HEK293T (cell line): ENCODE data around the gene ARMC6.

Experiments
- CTCF ChIA-PET: fragments of 350-600 bp; formaldehyde crosslinking; extraction: SDS; loops from one replicate; lab custom pipeline; 2021; ENCODE audit warnings: antibody characterized with exemption, inconsistent platforms; lab: Yijun Ruan, JAX
- POLR2A ChIA-PET: fragments of 350-600 bp; formaldehyde crosslinking; extraction: SDS; loops from one replicate; lab custom pipeline; 2020; ENCODE audit warnings: antibody characterized with exemption, inconsistent platforms; lab: Yijun Ruan, JAX
- DNase-seq: peaks from one replicate; pipeline ENCODE4 v3.0.0; 2012; ENCODE audit warnings: mixed read lengths; ENCODE audit errors: extremely low spot score
- ARNT ChIP-seq: fragments of 450-650 bp; IDR thresholded peaks from 2 replicates; pipeline ENCODE4 v1.6.1; 2017; ENCODE audit warnings: mild to moderate bottlenecking
- BHLHE40 ChIP-seq: fragments of 450-650 bp; IDR thresholded peaks from 2 replicates; pipeline ENCODE4 v1.6.1; 2016; ENCODE audit warnings: mild to moderate bottlenecking, moderate library complexity, borderline replicate concordance
- CTBP1 ChIP-seq: fragments of 450-650 bp; IDR thresholded peaks from 2 replicates; pipeline ENCODE4 v1.6.1; 2016; ENCODE audit warnings: borderline replicate concordance
- ELF4 ChIP-seq: fragments of 450-650 bp; IDR thresholded peaks from 2 replicates; pipeline ENCODE4 v1.6.1; 2017; ENCODE audit warnings: antibody characterized with exemption
- FOXA1 ChIP-seq: fragments of 450-650 bp; IDR thresholded peaks from 2 replicates; pipeline ENCODE4 v1.6.1; 2016; ENCODE audit warnings: mild to moderate bottlenecking
- FOXK2 ChIP-seq: fragments of 450-650 bp; IDR thresholded peaks from 2 replicates; pipeline ENCODE4 v1.6.1; 2016; ENCODE audit warnings: mild to moderate bottlenecking
- FOXM1 ChIP-seq: fragments of 450-650 bp; IDR thresholded peaks from 2 replicates; pipeline ENCODE4 v1.6.1; 2017; ENCODE audit warnings: mild to moderate bottlenecking, borderline replicate concordance
- HDGF ChIP-seq: fragments of 450-650 bp; IDR thresholded peaks from 2 replicates; pipeline ENCODE4 v1.6.1; 2017; ENCODE audit warnings: antibody characterized with exemption, borderline replicate concordance
- L3MBTL2 ChIP-seq: fragments of 450-650 bp; conservative IDR thresholded peaks from 2 replicates; pipeline ENCODE4 v1.6.1; 2016; ENCODE audit warnings: mild to moderate bottlenecking
- LEF1 ChIP-seq: fragments of 450-650 bp; IDR thresholded peaks from 2 replicates; pipeline ENCODE4 v1.6.1; 2017; ENCODE audit warnings: mild to moderate bottlenecking, borderline replicate concordance
- NFRKB ChIP-seq: fragments of 450-650 bp; IDR thresholded peaks from 2 replicates; pipeline ENCODE4 v1.6.1; 2016; ENCODE audit warnings: mild to moderate bottlenecking, moderate library complexity
- PKNOX1 ChIP-seq: fragments of 450-650 bp; IDR thresholded peaks from 2 replicates; pipeline ENCODE4 v1.6.1; 2016
- SP1 ChIP-seq: fragments of 450-650 bp; IDR thresholded peaks from 2 replicates; pipeline ENCODE4 v1.6.1; 2017
- SUZ12 ChIP-seq: fragments of 450-650 bp; IDR thresholded peaks from 2 replicates; pipeline ENCODE4 v1.6.1; 2016; ENCODE audit warnings: mild to moderate bottlenecking
- TARDBP ChIP-seq: fragments of 450-650 bp; IDR thresholded peaks from 2 replicates; pipeline ENCODE4 v1.6.1; 2016
- ZNF384 ChIP-seq: fragments of 450-650 bp; IDR thresholded peaks from 2 replicates; pipeline ENCODE4 v1.6.1; 2016

Gene ARMC6

DNA sequence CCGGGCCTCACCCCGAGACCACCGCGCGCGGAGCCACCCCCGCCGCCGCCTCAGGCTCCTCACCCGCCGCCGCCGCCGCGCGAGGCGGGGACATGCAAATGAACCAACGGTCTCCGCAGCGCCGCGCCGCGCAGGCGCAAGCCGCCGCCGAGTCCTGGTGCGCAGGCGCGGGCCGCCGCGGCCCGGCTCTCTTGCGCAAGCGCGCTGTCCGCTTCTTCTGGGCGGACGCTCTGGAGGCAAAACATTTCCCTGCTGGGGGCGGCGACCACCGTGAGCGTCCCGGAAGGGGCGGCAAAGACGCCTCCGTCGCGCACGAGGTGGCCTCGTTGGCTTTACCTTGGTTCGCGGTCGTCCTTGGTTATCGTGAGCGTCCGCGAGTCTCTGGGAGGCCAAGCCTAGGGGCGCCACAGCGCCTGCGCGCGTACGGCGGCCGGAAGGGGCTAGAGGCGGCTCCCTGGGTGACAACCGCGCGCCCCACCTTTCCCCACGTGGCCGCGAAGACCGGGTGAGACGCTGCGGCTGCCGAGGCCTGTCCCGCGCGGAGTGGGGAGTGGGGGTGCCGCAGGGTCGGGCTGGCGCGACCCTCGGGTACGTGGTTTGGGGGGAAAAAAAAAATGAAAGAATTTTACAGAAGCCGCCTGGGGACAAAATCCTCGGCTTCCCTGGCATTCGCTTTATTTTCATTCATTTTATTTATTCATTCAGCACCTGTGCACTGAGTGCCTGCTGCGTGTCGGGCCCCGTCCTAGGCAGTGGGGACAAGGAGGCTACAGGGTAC is at the start of gene ARMC6, which contains the start of gene SUGP2:
Gene ARMC6 (plus strand): TSS at position 178 of the 778 bp plus-strand sequence. CDS start 607 bp downstream, outside the sequence.
Gene SUGP2 (minus strand): TSS at position 92 of the 778 bp plus-strand sequence. CDS start 2,446 bp downstream, outside the sequence.
- CTCF ChIA-PET: no interaction called here
- peak; percentile 99 for DNase-seq
- TF ChIP-seq L3MBTL2 (peak; percentile 99), HDGF (no peak)
- POLR2A ChIA-PET: no interaction called here

DNA sequence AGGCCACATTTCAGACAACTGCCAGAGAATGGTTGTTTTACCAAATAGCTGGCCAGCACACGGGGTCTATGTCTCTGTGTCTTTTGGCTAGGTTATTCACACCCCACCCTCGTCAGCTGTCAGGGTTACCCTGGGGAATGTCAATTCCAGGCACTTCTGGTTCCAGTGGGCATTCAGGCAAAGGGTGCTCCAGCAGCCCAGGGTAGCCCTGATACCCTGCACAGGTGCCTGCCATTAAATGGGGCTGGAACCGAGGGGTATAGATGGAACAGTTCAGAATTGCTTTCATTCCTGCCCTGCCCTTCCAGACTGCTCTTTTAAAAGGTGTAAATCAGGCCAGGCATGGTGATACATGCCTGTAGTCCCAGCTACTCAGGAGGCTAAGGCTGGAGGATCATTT is 49.2 kb upstream of the ARMC6 start:
- TF ChIP-seq L3MBTL2 (no peak), NFRKB (no peak), LEF1 (no peak), PKNOX1 (no peak), ZNF384 (no peak), BHLHE40 (no peak), SUZ12 (no peak), CTBP1 (no peak), HDGF (no peak), TARDBP (no peak), FOXK2 (no peak), ELF4 (no peak), ARNT (no peak), FOXM1 (no peak), FOXA1 (no peak), SP1 (no peak)
- DNase-seq: no peak
- POLR2A ChIA-PET: interaction anchor here (1.1 kb wide), 1 partner anchor 65 kb away, joined by 3 read pairs; the partner anchor contains the start of gene DDX49
- CTCF ChIA-PET: interaction anchor here (1.1 kb wide), 1 partner anchor 29 kb away, joined by 3 read pairs; no protein-coding TSS in a partner anchor

- TF ChIP-seq SUZ12 (no peak), FOXK2 (no peak), HDGF (no peak), CTBP1 (no peak), TARDBP (no peak), L3MBTL2 (no peak), ARNT (no peak), ELF4 (no peak), FOXA1 (no peak), ZNF384 (no peak), FOXM1 (no peak), BHLHE40 (no peak), LEF1 (no peak), PKNOX1 (no peak), SP1 (no peak), NFRKB (no peak)
- ChIA-PET CTCF (interaction anchor here (2.7 kb wide), 1 partner anchor 11 kb away, joined by 11 read pairs; no protein-coding TSS in a partner anchor), POLR2A (interaction anchor here (1.1 kb wide), 1 partner anchor 66 kb away, joined by 3 read pairs; the partner anchor contains the start of gene DDX49)
- DNase-seq: no peak
Measured at GRCh38 chr19:18985257-18985656, 48.1 kb upstream of the ARMC6 start.

DNA sequence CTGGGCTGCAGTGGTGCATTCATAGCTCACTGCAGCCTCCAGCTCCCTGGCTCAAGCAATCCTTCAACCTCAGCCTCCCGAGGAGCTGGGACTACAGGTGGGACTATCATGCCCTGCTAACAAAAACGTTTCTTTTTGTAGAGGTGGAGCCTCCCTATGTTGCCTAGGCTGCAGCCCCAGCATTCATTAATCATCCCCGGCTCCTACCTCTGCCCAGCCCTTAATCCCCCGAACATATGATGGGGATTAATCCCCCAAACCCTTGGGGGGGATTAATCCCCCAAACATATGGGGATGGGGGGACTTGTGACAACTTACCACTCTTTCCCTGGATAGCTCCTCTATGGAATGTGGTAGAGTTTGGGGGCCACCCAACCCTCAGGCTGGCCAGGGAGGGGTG is 45.9 kb upstream of the ARMC6 start:
- no peak for DNase-seq
- CTCF ChIA-PET: interaction anchor here (0.9 to 2.7 kb wide), 7 partner anchors 9 to 95 kb away, joined by 3 to 11 read pairs (median 4); partner anchors contain the start of genes CERS1, COPE and DDX49
- TF ChIP-seq CTBP1 (no peak), FOXK2 (no peak), FOXA1 (no peak), SUZ12 (no peak), PKNOX1 (no peak), ELF4 (no peak), ARNT (no peak), LEF1 (no peak), BHLHE40 (no peak), SP1 (no peak), FOXM1 (no peak), TARDBP (no peak), HDGF (no peak), ZNF384 (no peak), L3MBTL2 (no peak)
- POLR2A ChIA-PET: interaction anchor here (0.8 to 1.4 kb wide), 3 partner anchors 68 to 93 kb away, joined by 4 read pairs; partner anchors contain the start of genes CERS1, COPE and DDX49

DNA sequence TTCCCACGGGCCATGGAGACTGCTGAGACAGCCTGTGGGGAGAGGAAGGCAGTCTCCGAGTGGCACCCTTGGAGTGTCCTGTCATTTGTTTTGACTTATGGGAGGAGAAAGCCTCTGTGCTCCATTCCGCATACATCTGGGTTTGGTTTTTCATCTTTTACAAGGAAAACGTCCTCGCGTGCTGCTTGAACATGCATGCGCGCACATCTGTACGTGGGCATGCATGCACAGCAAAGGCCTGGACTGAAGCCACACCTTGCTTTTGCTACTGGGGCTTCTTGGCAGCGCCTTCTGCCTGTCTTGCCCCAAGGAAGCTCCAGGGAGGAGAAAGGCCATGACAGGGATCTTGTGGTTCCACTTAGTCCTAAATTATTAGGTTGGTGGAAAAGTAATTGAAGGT is 44.1 kb upstream of the ARMC6 start:
- ChIA-PET CTCF (no interaction called here), POLR2A (no interaction called here)
- TF ChIP-seq ARNT (no peak), SUZ12 (no peak), FOXA1 (no peak), HDGF (no peak), ELF4 (no peak), PKNOX1 (no peak), FOXK2 (no peak), FOXM1 (no peak), L3MBTL2 (no peak), LEF1 (no peak), ZNF384 (no peak), BHLHE40 (no peak)
- DNase-seq: no peak
